Prostate gland (tissue), 2 donors: Measurements from ENCODE around the gene ZNF536. TPM values are rescaled to one million over a fixed set of nuclear protein-coding genes. Genes with fewer than 3 reads are reported as not detected.
A peak's percentile ranks its signal among the peaks of the same experiment; 100 is the strongest.

ENCODE experiments used
- DNase-seq: peaks from one replicate; pipeline ENCODE4 v3.0.0-alpha.2; 2019; ENCODE audit warnings: low spot score
- H3K27ac ChIP-seq, 2 donors: fragments of 200-600 bp; sonication (generic); 2 replicates each; pipeline ENCODE4 v1.5.1; 2017 to 2019
- H3K27me3 ChIP-seq: fragments of 200-600 bp; sonication (generic); replicated peaks from 2 replicates; pipeline ENCODE4 v1.5.1; 2019; ENCODE audit not compliant: insufficient read depth
- H3K36me3 ChIP-seq, 2 donors: fragments of 200-600 bp; sonication (generic); 1 replicate in 1 of 2; 2 replicates in 1 of 2; pipeline versions ENCODE4 v1.5.1 to v1.8.1; 2017 to 2019
- H3K4me1 ChIP-seq: fragments of 200-600 bp; sonication (generic); replicated peaks from 2 replicates; pipeline ENCODE4 v1.5.1; 2019
- H3K4me3 ChIP-seq, 2 donors: fragments of 200-600 bp; sonication (generic); 2 replicates each; pipeline ENCODE4 v1.5.1; 2017 to 2019
- H3K9me3 ChIP-seq: fragments of 200-600 bp; sonication (generic); 2 replicates; pipeline ENCODE4 v1.5.1; 2017
- POLR2A ChIP-seq: fragments of 450-650 bp; IDR thresholded peaks from one replicate; pipeline ENCODE4 v1.6.1; 2016; ENCODE audit warnings: antibody characterized with exemption, mild to moderate bottlenecking
- POLR2AphosphoS5 ChIP-seq: sonication (generic); formaldehyde crosslinking; IDR thresholded peaks from one replicate; pipeline ENCODE4 v1.6.1; 2017; ENCODE audit warnings: antibody characterized with exemption
- WGBS: methylation state at CpG from one replicate; pipeline ENCODE4 v1.1.5; 2018; 5-methylcytosine and 5-hydroxymethylcytosine counted together
- intact Hi-C: fragments of 100-400 bp; cut with DNase I; formaldehyde crosslinking; loops from one replicate; pipeline ENCODE4 v1.14.2; 2022
- total RNA-seq, 2 donors: library from RNA; depleted of rRNA; stranded (reverse); fragments of >200 nt; gene quantifications; one replicate each; pipeline ENCODE4 v1.1.0, GENCODE V29; 2016
- TF ChIP-seq, protein P1 (sequence below), 4 experiments: fragments of 200-600 bp in 2 of 4; fragments of 450-650 bp in 2 of 4; sonication (generic) in 2 of 4; IDR thresholded peaks; 1 replicate in 3 of 4; 2 replicates in 1 of 4; pipeline ENCODE4 v1.5.1; 2016 to 2019; ENCODE audit warnings: antibody characterized with exemption in 4 of 4, mild to moderate bottlenecking in 2 of 4, moderate library complexity in 2 of 4

Gene ZNF536
- total RNA-seq, 2 donors from 2014 or later = 1.1 to 42.0 TPM

DNA sequence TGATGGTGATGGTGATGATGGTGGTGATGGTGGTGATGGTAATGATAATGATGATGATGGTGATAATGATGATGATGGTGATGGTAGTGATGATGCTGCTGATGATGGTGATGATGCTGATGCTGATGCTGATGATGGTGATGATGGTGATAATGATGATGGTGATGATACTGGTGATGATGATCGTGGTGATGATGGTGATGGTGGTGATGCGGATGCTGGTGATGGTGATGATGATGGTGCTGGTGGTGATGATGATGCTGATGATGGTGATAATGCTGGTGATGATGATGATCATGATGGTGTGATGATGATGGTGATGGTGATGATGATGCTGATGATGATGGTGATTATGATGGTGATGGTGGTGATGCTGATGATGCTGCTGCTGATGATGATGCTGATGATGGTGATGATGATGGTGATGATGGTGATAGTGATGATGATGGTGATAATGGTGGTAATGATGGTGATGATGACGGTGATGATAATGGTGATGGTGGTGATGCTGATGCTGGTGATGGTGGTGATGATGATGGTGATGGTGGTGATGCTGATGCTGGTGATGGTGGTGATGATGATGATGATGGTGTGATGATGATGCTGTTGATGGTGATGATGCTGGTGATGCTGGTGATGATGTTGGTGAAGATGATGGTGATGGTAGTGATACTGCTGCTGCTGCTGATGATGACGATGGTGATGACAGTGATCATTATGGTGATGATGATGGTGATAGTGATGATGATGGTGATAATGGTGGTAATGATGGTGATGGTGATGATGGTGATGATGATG, 62.8 kb downstream of the ZNF536 start:
- no peak overlapping the region for H3K27ac ChIP-seq
- WGBS = 97% methylated on average over 4 of the region's 4 CpGs
- no peak overlapping the region for H3K4me3 ChIP-seq
- intact Hi-C loops = no loop called here
- DNase-seq = no peak
- TF ChIP-seq POLR2AphosphoS5 = no peak
- TF ChIP-seq POLR2A = no peak
- TF ChIP-seq, protein P1, sequence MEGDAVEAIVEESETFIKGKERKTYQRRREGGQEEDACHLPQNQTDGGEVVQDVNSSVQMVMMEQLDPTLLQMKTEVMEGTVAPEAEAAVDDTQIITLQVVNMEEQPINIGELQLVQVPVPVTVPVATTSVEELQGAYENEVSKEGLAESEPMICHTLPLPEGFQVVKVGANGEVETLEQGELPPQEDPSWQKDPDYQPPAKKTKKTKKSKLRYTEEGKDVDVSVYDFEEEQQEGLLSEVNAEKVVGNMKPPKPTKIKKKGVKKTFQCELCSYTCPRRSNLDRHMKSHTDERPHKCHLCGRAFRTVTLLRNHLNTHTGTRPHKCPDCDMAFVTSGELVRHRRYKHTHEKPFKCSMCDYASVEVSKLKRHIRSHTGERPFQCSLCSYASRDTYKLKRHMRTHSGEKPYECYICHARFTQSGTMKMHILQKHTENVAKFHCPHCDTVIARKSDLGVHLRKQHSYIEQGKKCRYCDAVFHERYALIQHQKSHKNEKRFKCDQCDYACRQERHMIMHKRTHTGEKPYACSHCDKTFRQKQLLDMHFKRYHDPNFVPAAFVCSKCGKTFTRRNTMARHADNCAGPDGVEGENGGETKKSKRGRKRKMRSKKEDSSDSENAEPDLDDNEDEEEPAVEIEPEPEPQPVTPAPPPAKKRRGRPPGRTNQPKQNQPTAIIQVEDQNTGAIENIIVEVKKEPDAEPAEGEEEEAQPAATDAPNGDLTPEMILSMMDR (IDR thresholded peaks at IDR 0.05) = no peak
- H3K9me3 ChIP-seq = no peaks in the 10 kb centered on the region
- H3K4me1 ChIP-seq = no peaks in the 10 kb centered on the region
- no peaks in the 10 kb centered on the region for H3K36me3 ChIP-seq
- H3K27me3 ChIP-seq = no peaks in the 10 kb centered on the region

DNA sequence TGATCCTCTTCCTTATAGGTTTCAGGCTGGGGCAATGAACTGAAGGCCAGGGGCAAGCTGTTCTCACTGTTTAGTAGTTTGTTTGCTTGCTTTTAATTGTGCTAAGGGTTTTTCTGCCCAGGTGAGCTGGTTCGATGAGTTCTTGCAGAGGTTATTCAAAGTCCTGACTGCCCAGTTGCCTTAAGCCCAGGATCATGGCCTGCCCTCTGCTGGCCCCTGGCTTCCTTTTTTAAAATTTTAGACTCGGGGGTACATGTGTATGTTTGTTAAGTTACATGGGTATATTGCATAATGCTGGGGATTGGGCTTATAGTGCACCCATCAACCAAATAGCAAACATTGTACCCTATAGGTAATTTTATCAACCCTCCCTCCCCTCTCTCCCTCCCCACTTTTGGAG, 65.7 kb downstream of the ZNF536 start:
- intact Hi-C loops = no loop called here
- Histone ChIP-seq H3K27me3 (no peaks in the 10 kb centered on the region), H3K27ac (no peak overlapping the region), H3K36me3 (no peaks in the 10 kb centered on the region), H3K4me3 (no peak overlapping the region), H3K9me3 (no peaks in the 10 kb centered on the region), H3K4me1 (no peaks in the 10 kb centered on the region)
- no peak for TF ChIP-seq POLR2A
- no peak for TF ChIP-seq POLR2AphosphoS5
- TF ChIP-seq, protein P1 (IDR thresholded peaks at IDR 0.05) = no peak
- 62% methylated on average over 2 of the region's 2 CpGs for WGBS
- no peak for DNase-seq

DNA sequence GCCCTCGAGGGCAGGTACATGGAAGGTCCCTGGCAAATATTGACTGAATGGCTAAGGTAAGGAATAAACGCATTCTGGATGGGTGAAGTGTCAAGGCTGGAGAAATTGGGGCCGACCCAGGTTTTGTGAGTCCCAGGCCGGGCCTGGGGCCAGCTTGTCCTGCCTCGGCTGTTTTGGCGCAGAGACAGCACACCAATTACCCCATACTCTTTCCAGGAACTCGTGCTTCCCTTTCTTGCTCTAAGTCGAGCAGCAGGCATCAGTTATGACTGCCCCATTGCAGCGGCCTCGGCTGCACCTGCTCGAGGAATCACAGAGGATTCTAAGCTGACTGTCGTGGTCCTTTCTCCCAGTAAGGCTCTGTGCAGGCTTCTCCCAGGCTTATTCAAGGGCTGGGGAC, 67.1 kb downstream of the ZNF536 start:
- no peaks in the 10 kb centered on the region for H3K9me3 ChIP-seq
- no peaks in the 10 kb centered on the region for H3K27me3 ChIP-seq
- H3K27ac ChIP-seq = no peak overlapping the region
- intact Hi-C loops = no loop called here
- DNase-seq = no peak
- no peak overlapping the region for H3K4me3 ChIP-seq
- H3K36me3 ChIP-seq = no peaks in the 10 kb centered on the region
- TF ChIP-seq POLR2A = no peak
- TF ChIP-seq, protein P1 (IDR thresholded peaks at IDR 0.05) = no peak
- TF ChIP-seq POLR2AphosphoS5 = no peak
- H3K4me1 ChIP-seq = no peaks in the 10 kb centered on the region
- WGBS = 45% methylated on average over 12 of the region's 12 CpGs

DNA sequence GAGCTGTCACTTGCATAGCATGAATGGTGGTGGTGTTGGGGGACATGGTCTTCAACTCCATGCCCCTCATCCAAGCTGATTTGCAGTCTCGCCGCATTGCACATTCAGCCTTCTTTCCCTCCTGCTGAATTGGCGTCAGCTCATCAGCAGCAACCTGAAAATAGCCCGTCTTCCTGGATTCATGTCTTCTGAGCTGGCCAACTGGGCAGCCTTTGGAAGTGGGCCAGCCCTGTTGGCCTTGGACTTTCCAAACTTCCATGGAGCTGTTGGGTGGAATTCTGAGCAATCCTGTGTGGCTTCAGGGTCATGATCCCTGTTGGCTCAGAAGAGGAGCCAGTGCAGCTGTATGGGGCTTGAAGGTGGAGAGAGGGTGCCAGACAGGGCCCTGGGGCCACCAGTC, 68.8 kb downstream of the ZNF536 start:
- H3K4me3 ChIP-seq = no peak overlapping the region
- H3K9me3 ChIP-seq = no peaks in the 10 kb centered on the region
- no peak for DNase-seq
- H3K36me3 ChIP-seq = no peaks in the 10 kb centered on the region
- no peaks in the 10 kb centered on the region for H3K4me1 ChIP-seq
- 80% methylated on average over 4 of the region's 4 CpGs for WGBS
- H3K27ac ChIP-seq = no peak overlapping the region
- TF ChIP-seq POLR2A (no peak), POLR2AphosphoS5 (no peak)
- TF ChIP-seq, protein P1 (IDR thresholded peaks at IDR 0.05) = no peak
- intact Hi-C loops = no loop called here
- no peaks in the 10 kb centered on the region for H3K27me3 ChIP-seq

DNA sequence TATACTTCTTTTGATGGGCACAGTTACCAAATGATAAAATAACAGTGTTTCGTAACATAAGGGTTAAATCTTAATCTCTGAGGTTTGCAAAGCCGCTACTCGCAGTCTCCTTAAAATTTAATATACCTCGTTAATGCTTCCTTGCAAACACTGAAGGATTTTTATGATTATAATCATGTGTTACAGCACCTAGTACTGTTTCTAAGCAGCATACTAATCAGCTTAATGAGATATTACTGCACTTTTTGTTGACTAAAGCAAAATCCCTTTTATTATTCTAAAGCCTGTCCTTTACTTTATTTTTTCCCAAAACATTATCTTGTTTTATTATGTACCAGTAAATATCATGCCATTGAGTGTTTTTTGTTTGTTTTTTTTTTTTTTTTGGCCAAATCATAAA, 70.5 kb downstream of the ZNF536 start:
- Histone ChIP-seq H3K36me3 (no peaks in the 10 kb centered on the region), H3K27me3 (no peaks in the 10 kb centered on the region), H3K9me3 (no peaks in the 10 kb centered on the region), H3K27ac (no peak overlapping the region), H3K4me1 (no peaks in the 10 kb centered on the region), H3K4me3 (no peak overlapping the region)
- TF ChIP-seq, protein P1 (IDR thresholded peaks at IDR 0.05) = no peak
- no peak for TF ChIP-seq POLR2A
- peak; percentile 29 for TF ChIP-seq POLR2AphosphoS5
- 30% methylated on average over 4 of the region's 4 CpGs for WGBS
- intact Hi-C loops = no loop called here
- no peak for DNase-seq
